Stimulated activated CD8-positive, alpha-beta memory T cell treated with anti-CD3 and anti-CD28 coated beads, Interleukin-7, amount 100 ng/mL, for 1 hour (primary cell): ENCODE results near the gene KDM1B.
"Not testable (repeated sequence)": the region's sequence is repeated elsewhere in the genome, so short reads cannot be mapped to it uniquely, and the experiment has no call there.

ENCODE experiments used
- DNase-seq, 2 donors: peaks; one replicate each; pipeline ENCODE4 v3.0.0-alpha.2; 2020; ENCODE audit warnings: low read depth in 2 of 2

The KDM1B gene

DNA sequence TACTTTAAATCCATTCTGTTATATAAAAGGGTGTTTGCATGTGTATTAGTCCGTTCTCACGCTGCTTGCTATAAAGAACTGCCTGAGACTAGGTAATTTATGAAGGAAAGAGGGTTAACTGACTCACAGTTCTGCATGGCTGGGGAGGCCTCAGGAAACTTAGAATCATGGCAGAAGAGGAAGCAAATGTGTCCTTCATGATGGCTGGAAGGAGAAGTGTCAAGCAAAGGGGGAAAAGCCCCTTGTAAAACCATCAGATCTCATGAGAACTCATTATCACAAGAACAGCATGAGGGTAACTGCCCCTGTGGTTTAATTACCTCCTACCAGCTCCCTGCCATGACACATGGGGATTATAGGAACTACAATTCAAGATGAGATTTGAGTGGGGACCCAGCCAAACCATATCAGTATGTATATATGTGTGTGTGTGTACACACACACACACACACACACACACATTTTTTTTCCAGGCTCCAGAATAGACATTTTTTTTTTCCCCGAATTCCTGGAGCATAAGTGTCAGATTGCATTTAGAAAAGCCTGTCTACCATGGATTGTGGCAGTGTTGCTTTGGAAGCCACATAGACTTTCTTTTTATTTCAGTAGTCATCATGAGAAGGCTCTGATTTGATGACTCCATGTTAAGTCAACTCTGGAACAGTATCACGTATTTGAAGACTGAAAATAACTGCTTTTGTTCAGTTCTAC is 31.5 kb downstream of the KDM1B start:
- DNase-seq = no peak

GRCh38 chr6:18187701-18188100 is 32.5 kb downstream of the KDM1B start:
- no peak for DNase-seq

DNA sequence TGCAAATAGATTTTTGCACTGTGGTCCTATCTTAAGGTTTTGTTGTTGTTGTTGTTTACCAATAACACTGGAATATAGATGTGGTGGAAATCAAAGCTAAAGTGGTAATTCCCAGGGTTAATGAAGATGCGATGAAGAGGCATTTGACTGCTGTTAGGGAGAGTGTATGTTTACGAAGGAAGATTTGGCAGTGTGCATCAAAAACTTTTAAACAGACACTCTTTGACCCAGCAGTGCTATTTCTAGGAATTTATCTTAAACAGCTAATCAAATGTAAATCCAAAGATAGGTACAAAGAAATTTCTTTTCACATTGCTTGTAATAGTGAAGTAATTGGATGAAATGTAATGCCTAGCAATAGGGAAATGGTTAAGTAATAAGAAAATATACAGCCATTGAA is 34.0 kb downstream of the KDM1B start:
- DNase-seq = no peak

- no peak for DNase-seq
These were observed 36.8 kb downstream of the KDM1B start for GRCh38 chr6:18192026-18192425.

DNA sequence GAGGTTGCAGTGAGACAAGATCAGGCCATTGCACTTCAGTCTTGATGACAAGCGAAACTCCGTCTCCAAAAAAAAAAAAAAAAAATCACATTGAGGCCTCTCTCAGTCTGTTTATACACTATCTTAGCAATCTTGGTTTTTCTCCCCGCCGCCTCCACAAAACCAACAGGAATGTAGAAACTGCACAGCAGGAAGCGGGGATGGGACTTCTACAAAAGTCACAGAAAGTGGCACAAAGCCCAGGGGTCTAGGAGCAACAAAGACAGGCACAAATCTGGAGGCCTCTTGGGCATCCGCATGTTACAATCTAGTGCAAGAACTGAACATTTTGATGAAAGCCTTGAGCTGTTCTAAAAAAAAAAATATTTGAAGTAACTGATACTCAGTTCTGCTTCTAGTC is 48.6 kb downstream of the KDM1B start:
- no peak for DNase-seq

DNA sequence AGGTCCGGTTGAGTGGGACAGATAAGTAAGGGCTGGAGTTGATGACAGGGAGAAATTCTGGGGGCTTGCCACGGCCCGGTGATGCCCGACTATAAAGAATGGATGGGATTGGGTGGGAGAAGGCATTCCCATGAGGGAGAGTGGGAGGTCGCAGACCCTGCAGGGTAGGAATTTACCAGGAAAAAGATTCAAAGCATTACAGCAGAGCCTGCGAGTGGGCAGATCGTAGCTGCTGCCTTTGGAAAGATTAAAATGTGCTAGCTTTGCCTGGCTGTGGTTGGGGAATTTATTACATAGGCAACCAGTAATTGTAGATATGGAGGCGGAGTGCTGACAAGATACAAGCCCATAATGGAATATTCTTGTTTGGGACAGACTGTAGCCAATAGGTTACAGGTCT is 49.5 kb downstream of the KDM1B start:
- DNase-seq = no peak

- DNase-seq = no peak
These were observed 51.4 kb downstream of the KDM1B start for GRCh38 chr6:18206591-18206990.

DNA sequence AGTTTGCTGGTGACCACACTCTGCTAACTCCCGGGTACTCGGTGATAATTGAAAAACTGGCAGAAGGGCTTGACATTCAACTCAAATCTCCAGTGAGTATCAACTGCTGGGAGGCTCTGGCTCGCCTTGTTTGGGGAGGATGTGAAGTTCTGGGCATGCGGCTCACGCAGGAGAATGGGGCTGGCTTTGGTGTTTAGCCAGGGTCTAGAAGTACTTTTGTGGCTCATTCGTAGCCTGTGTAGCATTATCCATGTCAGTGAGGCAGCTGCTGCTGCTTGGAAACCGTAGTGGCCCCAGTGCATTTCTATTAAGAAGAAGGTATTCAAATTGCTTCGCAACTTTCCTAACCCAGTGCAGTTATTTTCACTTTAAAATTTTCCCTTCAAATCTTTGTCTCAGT is 52.2 kb downstream of the KDM1B start:
- DNase-seq = no peak

DNA sequence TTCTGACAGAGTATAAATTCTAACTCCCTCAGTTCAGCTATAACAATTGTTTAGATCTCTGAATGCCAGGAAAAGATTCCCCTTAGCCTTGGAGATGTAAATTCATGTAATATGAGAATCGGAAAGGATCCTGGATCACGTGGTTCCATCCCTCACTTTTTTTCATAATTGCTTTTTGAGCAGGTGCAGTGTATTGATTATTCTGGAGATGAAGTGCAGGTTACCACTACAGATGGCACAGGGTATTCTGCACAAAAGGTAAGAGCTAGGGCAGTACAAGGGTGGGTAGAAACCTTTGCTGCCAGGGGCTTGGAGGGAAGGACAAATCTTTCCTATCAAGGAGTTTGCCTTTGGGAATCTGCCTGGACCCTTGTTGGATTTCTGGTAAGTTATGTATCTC is 52.7 kb downstream of the KDM1B start:
- no peak for DNase-seq

DNA sequence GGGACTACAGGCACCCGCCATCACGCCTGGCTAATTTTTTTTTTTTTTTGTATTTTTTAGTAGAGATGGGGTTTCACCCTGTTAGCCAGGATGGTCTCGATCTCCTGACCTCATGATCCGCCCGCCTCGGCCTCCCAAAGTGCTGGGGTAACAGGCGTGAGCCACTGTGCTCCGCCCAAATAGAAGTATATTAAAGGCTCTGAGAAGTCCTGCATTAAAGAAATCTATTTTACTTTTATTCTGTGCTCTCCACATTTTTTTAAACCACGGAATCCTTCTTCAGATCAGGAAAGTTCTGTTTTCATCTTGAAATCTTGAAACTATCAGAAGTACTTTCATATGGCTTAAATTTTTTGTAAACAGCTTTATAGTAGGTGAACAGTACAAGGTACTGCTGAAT is 53.6 kb downstream of the KDM1B start:
- DNase-seq = not testable (repeated sequence)

- no peak for DNase-seq
These were observed 54.4 kb downstream of the KDM1B start for GRCh38 chr6:18209539-18210197.

- no peak for DNase-seq
These were observed 55.5 kb downstream of the KDM1B start for GRCh38 chr6:18210707-18211106.

- no peak for DNase-seq
These were observed 56.1 kb downstream of the KDM1B start for GRCh38 chr6:18211338-18211737.

DNA sequence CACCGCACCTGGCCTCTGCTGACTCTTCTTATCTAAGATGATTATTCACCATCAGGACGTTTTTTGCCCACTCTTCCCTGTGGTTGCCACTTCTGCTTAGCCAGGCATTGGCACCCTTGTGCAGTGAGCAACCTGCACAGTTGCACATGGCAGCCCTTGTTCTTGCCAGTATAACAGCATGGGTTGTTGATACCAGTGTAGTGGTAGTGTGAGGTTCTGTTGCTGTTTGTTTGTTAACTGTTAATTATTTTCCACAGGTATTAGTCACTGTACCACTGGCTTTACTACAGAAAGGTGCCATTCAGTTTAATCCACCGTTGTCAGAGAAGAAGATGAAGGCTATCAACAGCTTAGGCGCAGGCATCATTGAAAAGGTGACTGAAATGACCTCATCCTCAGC is 57.0 kb downstream of the KDM1B start:
- DNase-seq = no peak

- no peak for DNase-seq
These were observed 58.2 kb downstream of the KDM1B start for GRCh38 chr6:18213439-18213838.

DNA sequence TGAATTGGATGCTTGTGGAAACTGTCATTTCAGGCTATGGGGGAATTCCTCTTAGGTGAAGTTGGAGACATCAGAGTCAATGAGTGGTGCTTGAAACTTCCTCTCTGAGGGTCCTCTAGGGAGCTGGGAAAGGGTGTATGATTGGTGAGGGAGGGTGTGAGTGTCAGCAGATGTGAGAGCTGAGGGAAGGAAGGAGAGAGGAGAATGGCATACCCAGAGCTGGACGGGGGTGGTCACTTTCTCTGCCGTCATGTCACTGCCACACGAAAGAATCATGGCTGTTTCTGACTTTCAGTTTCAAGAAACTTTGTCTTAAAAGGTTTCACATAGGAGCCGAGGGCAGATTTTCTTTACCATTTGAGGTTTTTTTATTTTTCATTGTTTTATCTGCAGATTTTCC is 58.8 kb downstream of the KDM1B start:
- DNase-seq = no peak

- no peak for DNase-seq
These were observed 60.2 kb downstream of the KDM1B start for GRCh38 chr6:18215436-18215835.

GRCh38 chr6:18216411-18216810 is 61.2 kb downstream of the KDM1B start:
- no peak for DNase-seq

GRCh38 chr6:18218233-18218632 is 63.0 kb downstream of the KDM1B start:
- DNase-seq = no peak

DNA sequence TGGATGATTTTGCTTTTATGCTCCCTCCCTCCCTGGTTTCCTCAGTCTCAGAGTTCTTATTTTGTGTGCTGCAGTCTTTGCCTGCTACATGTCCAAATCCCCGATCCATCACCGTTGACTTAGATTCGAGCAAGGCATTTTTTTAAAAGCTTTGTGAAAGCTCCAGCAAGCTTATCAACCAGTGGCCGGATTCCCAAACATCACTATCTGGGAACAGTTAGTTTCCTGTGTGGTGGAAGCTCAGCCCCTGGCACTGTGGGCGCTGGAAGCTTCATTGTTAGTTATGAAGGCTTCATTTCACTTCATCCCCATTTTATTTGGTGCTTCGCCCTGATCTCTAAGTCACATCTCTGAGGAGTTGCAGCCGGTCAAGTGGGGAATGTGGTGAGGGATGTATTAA is 64.4 kb downstream of the KDM1B start:
- no peak for DNase-seq

- no peak for DNase-seq
These were observed 66.0 kb downstream of the KDM1B start for GRCh38 chr6:18221288-18221615.

- DNase-seq = not testable (repeated sequence)
These were observed 71.4 kb downstream of the KDM1B start for GRCh38 chr6:18226451-18227105.

DNA sequence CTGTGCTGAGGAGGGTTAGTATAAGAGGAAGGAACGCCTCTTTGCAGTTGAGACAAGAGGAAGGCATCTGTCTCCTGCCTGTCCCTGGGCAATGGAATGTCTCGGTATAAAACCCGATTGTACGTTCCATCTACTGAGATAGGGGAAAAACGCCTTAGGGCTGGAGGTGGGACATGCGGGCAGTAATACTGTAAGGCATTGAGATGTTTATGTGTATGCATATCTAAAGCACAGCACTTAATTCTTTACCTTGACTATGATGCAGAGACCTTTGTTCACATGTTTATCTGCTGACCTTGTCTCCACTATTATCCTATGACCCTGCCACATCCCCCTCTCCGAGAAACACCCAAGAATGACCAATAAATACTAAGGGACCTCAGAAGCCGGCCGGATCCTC is 71.9 kb downstream of the KDM1B start:
- not testable (repeated sequence) for DNase-seq
